Karpas-422 (cell line): Measurements from ENCODE around the gene FGD2. TPM values are rescaled to one million over a fixed set of nuclear protein-coding genes. Genes with fewer than 3 reads are reported as not detected.

Source experiments
- DNase-seq: peaks from one replicate; pipeline ENCODE4 v3.0.0-alpha.2; 2015
- H2AFZ ChIP-seq: fragments of 200-600 bp; sonication (generic); 2 replicates; pipeline ENCODE4 v1.6.1; 2014; ENCODE audit warnings: antibody characterized with exemption, low read length, mixed read lengths
- H3K27ac ChIP-seq: fragments of 200-600 bp; sonication (generic); 2 replicates; pipeline ENCODE4 v1.5.1; 2014; ENCODE audit warnings: mild to moderate bottlenecking, low read length, moderate library complexity
- H3K27me3 ChIP-seq: fragments of 200-600 bp; sonication (generic); 2 replicates; pipeline ENCODE4 v1.6.1; 2014; ENCODE audit warnings: low read length, mixed read lengths
- H3K36me3 ChIP-seq: fragments of 200-600 bp; sonication (generic); 2 replicates; pipeline ENCODE4 v1.6.1; 2014; ENCODE audit warnings: low read length, mixed read lengths; ENCODE audit not compliant: insufficient read depth
- H3K4me1 ChIP-seq: fragments of 200-600 bp; sonication (generic); 2 replicates; pipeline ENCODE4 v1.6.1; 2014; ENCODE audit warnings: mild to moderate bottlenecking, low read length, mixed read lengths
- H3K4me2 ChIP-seq: fragments of 200-600 bp; sonication (generic); 2 replicates; pipeline ENCODE4 v1.6.1; 2014; ENCODE audit warnings: low read length, low read depth, mild to moderate bottlenecking; ENCODE audit not compliant: poor library complexity, severe bottlenecking
- H3K4me3 ChIP-seq: fragments of 200-600 bp; sonication (generic); 2 replicates; pipeline ENCODE4 v1.5.1; 2014; ENCODE audit warnings: mild to moderate bottlenecking, antibody characterized with exemption, low read length, mixed read lengths
- H3K79me2 ChIP-seq: fragments of 200-600 bp; sonication (generic); 2 replicates; pipeline ENCODE4 v1.6.1; 2014; ENCODE audit warnings: mild to moderate bottlenecking, low read length, mixed read lengths
- H3K9ac ChIP-seq: fragments of 200-600 bp; sonication (generic); 2 replicates; pipeline ENCODE4 v1.6.0; 2014; ENCODE audit warnings: low read length
- H3K9me2 ChIP-seq: fragments of 200-600 bp; sonication (generic), shearing (Covaris generic); replicated peaks from 2 replicates; pipeline ENCODE4 v1.6.0; 2014; ENCODE audit warnings: mild to moderate bottlenecking, low read length, moderate library complexity; ENCODE audit not compliant: insufficient read depth
- H3K9me3 ChIP-seq: fragments of 300-700, 200-600 bp; sonication (generic); 2 replicates; pipeline ENCODE4 v1.6.1; 2014; ENCODE audit warnings: low read length, mixed read lengths
- H4K20me1 ChIP-seq: fragments of 200-600 bp; sonication (generic); 2 replicates; pipeline ENCODE4 v1.6.1; 2014; ENCODE audit warnings: mild to moderate bottlenecking, antibody characterized with exemption, low read length, low read depth; ENCODE audit not compliant: insufficient read depth
- total RNA-seq: library from RNA; depleted of rRNA; stranded (reverse); fragments of >200 nt; shearing (Covaris generic); gene quantifications from 2 replicates; pipeline ENCODE4 v1.2.3, GENCODE V29; 2014; ENCODE audit warnings: low replicate concordance; rRNA removed

FGD2 gene
- total RNA-seq, 1 experiment from 2014 or later = 37.1 TPM

- no peaks in the 10 kb centered on the region for H4K20me1 ChIP-seq
- H3K9me2 ChIP-seq = no peaks in the 10 kb centered on the region
- H3K9me3 ChIP-seq = no peaks in the 10 kb centered on the region; the same call in 1 of the 2 replicates
- no peaks in the 10 kb centered on the region for H3K36me3 ChIP-seq
- H3K4me2 ChIP-seq = no peak overlapping the region
- no peak overlapping the region for H3K27ac ChIP-seq
- no peaks in the 10 kb centered on the region for H3K27me3 ChIP-seq
- no peaks in the 10 kb centered on the region for H3K4me1 ChIP-seq
- no peak for DNase-seq
- no peak overlapping the region for H3K9ac ChIP-seq
- H2AFZ ChIP-seq = no peak overlapping the region
- no peaks in the 10 kb centered on the region for H3K79me2 ChIP-seq
- H3K4me3 ChIP-seq = no peak overlapping the region
Observed at GRCh38 chr6:37069639-37070038, 64.2 kb downstream of the FGD2 start.

GRCh38 chr6:37072526-37072925, 67.1 kb downstream of the FGD2 start:
- Histone ChIP-seq H3K4me1 (no peaks in the 10 kb centered on the region), H4K20me1 (no peaks in the 10 kb centered on the region), H3K27me3 (no peaks in the 10 kb centered on the region), H3K36me3 (no peaks in the 10 kb centered on the region), H2AFZ (no peak overlapping the region), H3K9me3 (no peaks in the 10 kb centered on the region; the same call in 1 of the 2 replicates), H3K79me2 (no peaks in the 10 kb centered on the region), H3K27ac (no peak overlapping the region), H3K9me2 (no peaks in the 10 kb centered on the region), H3K9ac (no peak overlapping the region), H3K4me2 (no peak overlapping the region), H3K4me3 (no peak overlapping the region)
- no peak for DNase-seq

DNA sequence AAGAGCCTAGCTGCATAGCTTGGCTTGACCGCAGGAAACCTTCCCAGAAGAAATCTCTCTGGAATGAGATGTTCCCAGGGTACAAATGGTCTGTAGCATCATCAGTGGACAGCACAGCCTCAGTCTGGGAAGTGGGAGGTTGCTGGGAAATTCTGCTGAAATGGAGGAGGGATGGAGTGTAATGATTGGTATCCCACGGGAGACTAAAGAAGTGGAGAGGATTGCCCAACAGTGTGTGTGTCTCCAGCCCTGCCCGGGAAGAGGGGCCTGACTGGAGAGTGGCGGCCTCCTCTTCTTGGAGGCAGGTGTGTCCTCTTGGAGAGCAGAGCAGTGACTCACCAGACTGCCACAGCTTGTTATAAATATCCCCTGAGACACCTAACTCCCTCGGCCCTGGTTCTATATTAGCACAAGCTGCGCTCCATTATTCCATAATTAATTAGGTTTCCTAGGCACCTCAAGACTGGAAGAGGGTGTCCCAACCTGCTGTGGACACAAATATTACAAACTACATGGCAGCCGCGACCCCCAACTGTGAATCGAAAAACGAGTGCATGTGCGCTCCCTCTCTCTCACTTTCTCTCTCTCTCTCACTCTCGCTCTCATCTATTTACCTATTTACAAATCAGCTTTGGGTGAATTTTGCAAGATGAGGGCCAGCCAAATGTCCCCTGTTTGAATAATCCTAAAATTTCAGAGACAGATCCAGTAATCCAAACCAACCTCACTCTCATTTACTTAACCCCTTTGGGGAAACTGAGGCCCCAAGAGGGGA, 68.8 kb downstream of the FGD2 start:
- DNase-seq = no peak
- H3K27me3 ChIP-seq = no peaks in the 10 kb centered on the region
- no peak overlapping the region for H3K27ac ChIP-seq
- no peak overlapping the region for H3K4me3 ChIP-seq
- H4K20me1 ChIP-seq = no peaks in the 10 kb centered on the region
- H3K79me2 ChIP-seq = no peaks in the 10 kb centered on the region
- no peaks in the 10 kb centered on the region for H3K4me1 ChIP-seq
- no peak overlapping the region for H3K4me2 ChIP-seq
- no peaks in the 10 kb centered on the region for H3K9me2 ChIP-seq
- no peaks in the 10 kb centered on the region; the same call in 1 of the 2 replicates for H3K9me3 ChIP-seq
- no peak overlapping the region for H3K9ac ChIP-seq
- H3K36me3 ChIP-seq = no peaks in the 10 kb centered on the region
- no peak overlapping the region for H2AFZ ChIP-seq

DNA sequence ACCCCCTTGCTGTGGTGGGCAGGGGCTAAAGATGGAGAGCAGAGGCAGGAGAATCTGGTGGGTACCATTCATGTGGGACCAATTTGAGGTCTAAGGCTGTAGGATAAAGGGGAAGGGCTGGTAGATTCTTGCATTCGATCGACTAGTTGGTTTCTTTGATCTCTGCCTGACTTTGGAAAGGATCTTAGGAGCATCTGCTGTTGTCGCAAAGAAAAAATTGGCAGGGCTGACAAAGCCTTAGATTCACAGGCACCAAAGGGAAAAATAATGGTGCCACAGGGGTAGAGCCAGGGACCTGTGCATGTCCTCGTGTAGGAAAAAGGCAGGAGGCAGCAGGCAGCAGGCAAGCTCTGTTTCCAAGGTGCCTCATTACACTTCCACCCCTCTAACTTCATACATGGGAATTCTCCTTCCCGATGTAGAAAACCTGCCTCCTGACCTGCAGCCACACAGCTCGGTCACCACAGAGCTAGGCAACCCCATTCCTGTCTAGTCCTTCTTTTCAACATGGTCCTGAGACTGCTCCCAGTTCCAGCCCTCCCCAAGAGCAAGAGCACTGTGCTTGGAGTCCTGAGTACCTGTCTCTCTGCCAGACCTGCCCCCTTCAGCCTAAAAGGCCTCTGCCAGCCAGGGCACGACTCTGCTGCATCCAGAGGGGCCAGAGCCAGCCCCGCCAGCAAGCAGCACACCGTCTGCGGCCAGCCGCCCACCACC, 71.9 kb downstream of the FGD2 start:
- Histone ChIP-seq H3K4me2 (no peak overlapping the region), H3K9ac (no peak overlapping the region), H3K4me3 (no peak overlapping the region), H3K27me3 (no peaks in the 10 kb centered on the region), H3K36me3 (no peaks in the 10 kb centered on the region), H3K79me2 (no peaks in the 10 kb centered on the region), H4K20me1 (no peaks in the 10 kb centered on the region), H3K27ac (no peak overlapping the region), H3K9me2 (no peaks in the 10 kb centered on the region), H2AFZ (no peak overlapping the region), H3K9me3 (no peaks in the 10 kb centered on the region; the same call in 1 of the 2 replicates), H3K4me1 (no peaks in the 10 kb centered on the region)
- DNase-seq = no peak

DNA sequence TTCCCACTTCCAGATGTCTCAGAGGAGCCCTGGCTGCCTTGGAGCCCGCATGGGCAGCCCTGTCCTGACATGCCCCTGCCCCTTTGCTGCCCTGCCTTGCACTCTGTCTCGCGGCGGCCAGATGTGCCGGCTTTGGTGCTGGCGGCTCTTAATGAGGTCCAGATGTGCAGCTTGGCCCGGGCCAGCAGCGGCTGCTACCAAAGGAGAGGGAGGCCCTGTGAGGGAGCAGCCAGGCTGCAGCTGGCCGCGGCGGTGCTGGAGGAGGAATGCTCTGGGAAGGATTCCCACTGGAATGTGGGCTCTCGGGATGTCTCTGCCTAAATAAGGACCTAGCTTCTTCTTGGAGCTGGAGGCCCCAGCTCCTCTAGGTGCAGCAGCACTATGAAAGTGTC, 72.4 kb downstream of the FGD2 start:
- Histone ChIP-seq H3K79me2 (no peaks in the 10 kb centered on the region), H3K27me3 (no peaks in the 10 kb centered on the region), H2AFZ (no peak overlapping the region), H3K27ac (no peak overlapping the region), H3K9me2 (no peaks in the 10 kb centered on the region), H3K4me1 (no peaks in the 10 kb centered on the region), H3K36me3 (no peaks in the 10 kb centered on the region), H3K4me3 (no peak overlapping the region), H3K4me2 (no peak overlapping the region), H3K9me3 (no peaks in the 10 kb centered on the region; the same call in 1 of the 2 replicates), H3K9ac (no peak overlapping the region), H4K20me1 (no peaks in the 10 kb centered on the region)
- DNase-seq = no peak

Other genes starting within 250 kb of the FGD2 start
- gene CPNE5, start 166.2 kb upstream of the FGD2 start, total RNA-seq = 0.63 and 2.4 TPM in 2 replicates
- gene PPIL1, start 130.9 kb upstream of the FGD2 start, total RNA-seq = 17.2 and 37.3 TPM in 2 replicates
- 42.9 and 53.1 TPM in 2 replicates for gene C6orf89, start 119.7 kb upstream of the FGD2 start, total RNA-seq
- gene PI16, start 50.9 kb upstream of the FGD2 start, total RNA-seq = 0.07 TPM in 1 of 2 replicates, not detected in the other
- 84.4 and 105 TPM in 2 replicates for gene MTCH1, start 19.5 kb upstream of the FGD2 start, total RNA-seq
- gene PIM1, start 164.5 kb downstream of the FGD2 start, total RNA-seq = 1.9 and 4.0 TPM in 2 replicates